GM12873 (cell line): ENCODE results near the gene ITGA3.

Experiments
- TF ChIP-seq, protein P1 (sequence below): IDR thresholded peaks from 2 replicates; pipeline ENCODE4 v1.5.1; 2012; ENCODE audit warnings: low read depth, mild to moderate bottlenecking, moderate library complexity, low read length, control low read depth; ENCODE audit not compliant: insufficient read depth; ENCODE audit errors: missing control alignments

ITGA3 gene

DNA sequence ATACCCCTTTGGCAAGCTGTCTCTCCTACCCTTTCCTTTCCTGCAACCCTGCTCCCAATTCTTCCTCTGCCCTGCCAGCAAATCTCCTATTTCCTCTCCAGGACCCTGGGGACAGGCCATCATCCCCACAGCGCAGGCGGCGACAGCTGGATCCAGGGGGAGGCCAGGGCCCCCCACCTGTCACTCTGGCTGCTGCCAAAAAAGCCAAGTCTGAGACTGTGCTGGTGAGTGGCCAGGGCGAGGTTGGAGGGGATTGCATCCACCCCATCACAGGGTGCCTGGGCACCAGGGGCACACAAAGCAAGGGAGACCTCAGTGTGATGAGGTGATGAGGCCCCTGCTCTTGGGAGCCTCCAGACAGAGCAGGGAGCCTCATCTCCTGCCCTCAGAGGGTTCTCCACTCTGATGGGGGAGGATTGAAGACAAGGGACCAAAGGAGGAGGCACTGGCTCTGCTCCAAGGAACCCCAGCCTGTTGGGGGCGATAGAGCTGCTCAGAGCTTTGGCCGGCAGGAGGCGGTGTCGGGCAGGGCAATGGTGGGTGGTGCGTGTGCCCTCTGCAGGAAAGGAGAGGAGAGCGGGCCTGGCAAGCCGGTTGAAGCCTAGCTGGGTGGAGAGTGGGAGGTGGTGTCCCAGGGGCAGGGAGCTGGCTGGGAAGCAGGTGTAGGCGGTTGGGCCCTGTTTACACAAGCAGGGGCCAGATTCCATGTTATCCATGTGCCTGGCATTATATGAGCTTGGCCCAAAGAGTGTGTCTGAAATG is 23.6 kb downstream of the ITGA3 start:
- TF ChIP-seq, protein P1, sequence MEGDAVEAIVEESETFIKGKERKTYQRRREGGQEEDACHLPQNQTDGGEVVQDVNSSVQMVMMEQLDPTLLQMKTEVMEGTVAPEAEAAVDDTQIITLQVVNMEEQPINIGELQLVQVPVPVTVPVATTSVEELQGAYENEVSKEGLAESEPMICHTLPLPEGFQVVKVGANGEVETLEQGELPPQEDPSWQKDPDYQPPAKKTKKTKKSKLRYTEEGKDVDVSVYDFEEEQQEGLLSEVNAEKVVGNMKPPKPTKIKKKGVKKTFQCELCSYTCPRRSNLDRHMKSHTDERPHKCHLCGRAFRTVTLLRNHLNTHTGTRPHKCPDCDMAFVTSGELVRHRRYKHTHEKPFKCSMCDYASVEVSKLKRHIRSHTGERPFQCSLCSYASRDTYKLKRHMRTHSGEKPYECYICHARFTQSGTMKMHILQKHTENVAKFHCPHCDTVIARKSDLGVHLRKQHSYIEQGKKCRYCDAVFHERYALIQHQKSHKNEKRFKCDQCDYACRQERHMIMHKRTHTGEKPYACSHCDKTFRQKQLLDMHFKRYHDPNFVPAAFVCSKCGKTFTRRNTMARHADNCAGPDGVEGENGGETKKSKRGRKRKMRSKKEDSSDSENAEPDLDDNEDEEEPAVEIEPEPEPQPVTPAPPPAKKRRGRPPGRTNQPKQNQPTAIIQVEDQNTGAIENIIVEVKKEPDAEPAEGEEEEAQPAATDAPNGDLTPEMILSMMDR = peak; percentile 41

DNA sequence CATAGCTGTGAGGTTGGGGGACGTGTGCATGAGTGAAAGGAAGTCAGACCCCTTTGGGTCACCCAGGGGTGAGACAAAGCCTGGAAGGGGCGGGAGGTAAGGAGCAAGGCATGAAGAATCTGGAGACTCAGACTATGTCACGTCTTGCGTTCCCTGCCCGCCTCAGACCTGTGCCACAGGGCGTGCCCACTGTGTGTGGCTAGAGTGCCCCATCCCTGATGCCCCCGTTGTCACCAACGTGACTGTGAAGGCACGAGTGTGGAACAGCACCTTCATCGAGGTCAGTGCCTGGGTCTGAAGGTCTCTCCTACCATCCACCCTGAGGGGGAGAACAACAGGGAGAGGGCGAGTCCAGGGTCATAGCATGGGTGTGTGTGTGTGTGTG is 24.2 kb downstream of the ITGA3 start:
- TF ChIP-seq, protein P1 = no peak

DNA sequence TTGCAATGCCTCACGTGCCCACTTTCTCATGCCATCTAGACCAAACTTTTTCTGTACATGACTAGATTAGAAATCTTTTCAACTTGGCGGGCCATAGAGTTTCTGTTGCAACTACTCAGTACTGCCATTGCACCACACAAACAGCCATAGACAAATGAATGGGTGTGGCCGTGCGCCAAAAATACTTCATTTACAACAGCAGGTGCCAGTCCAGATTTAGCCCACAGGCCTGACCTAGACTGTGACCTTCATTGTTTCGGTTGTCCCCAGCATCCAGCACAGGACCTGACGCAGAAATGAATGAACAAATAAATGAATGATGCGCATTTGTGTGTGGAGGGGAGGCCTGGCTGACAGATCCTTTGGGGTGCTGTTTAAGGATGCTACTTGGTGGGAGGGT is 24.9 kb downstream of the ITGA3 start:
- TF ChIP-seq, protein P1 = no peak

DNA sequence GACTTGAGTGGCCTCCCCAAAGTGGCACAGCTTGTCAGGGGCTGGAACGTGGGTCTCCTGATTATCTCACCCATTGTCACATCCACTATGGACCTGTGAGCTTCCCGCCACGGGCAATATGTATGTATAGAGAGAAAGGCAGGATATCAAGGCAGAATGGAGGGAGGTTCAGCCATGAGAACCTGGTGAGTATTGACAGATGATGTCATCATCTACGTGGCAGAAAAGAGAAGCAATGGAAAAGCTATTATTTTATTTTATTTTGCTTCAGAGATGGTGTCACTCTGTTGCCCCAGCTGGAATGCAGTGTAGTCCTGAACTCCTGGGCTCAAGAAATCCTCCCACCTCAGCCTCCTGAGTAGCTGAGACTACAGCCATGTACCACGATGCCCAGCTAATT is 25.8 kb downstream of the ITGA3 start:
- TF ChIP-seq, protein P1 = no peak

DNA sequence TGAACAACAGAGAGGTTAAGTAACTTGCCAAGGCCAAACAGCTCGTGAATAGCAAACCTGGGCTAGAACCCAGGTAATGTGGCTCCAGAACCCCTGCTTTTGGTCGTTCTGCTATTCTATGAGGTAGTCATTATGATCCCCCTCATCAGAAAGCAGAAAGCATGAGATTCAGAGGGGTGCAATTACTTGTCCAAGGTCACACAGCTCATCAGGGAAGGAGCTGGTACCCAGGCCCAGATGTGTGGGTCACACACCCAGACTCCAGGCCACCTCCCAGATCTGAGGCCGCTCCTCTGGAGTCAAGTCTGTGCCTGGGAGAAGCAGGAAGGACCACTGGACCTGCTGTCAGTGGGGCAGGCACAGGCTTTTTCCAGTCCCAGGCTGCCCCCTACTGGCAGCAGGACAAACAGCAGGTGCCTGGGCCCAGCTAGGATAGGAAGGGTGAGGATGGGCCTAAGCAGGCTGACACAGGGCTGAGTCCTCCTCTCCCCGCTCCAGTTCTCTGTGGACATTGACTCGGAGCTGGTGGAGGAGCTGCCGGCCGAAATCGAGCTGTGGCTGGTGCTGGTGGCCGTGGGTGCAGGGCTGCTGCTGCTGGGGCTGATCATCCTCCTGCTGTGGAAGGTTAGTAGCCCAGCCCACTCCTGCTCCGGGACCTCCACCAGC is 31.5 kb downstream of the ITGA3 start:
- TF ChIP-seq, protein P1 = peak; percentile 100

DNA sequence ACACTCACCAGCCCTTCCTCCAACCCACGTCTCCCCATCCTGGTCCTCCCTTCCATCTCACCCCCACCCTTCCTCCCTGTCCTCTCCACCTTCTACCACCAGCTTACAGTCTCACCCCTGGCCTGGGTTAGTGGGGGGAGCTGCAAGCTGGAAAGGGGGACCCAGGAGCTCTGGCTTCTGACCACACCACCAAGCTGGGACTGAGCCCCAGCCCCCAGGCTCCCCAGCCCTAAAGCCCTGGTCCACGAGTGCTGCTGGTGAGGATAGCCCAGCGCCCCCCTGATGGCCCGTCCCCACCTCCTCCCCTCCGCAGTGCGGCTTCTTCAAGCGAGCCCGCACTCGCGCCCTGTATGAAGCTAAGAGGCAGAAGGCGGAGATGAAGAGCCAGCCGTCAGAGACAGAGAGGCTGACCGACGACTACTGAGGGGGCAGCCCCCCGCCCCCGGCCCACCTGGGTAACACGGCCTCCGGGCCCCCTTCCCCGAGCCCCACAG is 32.0 kb downstream of the ITGA3 start:
- TF ChIP-seq, protein P1 = no peak
